ENCODE results near the gene ANK3.

DNA sequence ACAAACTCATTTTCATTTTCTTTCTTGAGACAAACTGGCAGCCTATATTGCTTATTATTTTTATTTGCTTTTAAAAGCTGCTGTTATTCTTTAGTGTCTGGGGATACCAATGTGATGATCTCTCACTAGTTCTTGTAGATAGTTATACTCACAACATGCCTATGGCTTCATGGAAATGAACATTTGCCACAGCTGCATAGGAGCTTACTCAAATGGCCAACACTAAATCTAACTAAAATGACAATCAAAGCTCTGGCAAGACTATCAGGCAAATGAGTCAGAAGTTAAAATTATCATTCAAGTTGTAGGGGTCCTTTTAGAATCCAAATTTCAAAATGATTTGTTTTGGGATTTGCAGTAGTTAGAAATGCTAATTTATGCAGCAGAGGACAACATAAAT is 225.9 kb downstream of the ANK3 start:
- TF ChIP-seq ZNF331 (CRISPR knock-in tag; IDR thresholded peaks at IDR 0.05; ENCODE audit: low read depth) = no peak
- no peak for TF ChIP-seq NANOG (IDR thresholded peaks at IDR 0.05; ENCODE audit: borderline replicate concordance)
- TF ChIP-seq, protein P1, sequence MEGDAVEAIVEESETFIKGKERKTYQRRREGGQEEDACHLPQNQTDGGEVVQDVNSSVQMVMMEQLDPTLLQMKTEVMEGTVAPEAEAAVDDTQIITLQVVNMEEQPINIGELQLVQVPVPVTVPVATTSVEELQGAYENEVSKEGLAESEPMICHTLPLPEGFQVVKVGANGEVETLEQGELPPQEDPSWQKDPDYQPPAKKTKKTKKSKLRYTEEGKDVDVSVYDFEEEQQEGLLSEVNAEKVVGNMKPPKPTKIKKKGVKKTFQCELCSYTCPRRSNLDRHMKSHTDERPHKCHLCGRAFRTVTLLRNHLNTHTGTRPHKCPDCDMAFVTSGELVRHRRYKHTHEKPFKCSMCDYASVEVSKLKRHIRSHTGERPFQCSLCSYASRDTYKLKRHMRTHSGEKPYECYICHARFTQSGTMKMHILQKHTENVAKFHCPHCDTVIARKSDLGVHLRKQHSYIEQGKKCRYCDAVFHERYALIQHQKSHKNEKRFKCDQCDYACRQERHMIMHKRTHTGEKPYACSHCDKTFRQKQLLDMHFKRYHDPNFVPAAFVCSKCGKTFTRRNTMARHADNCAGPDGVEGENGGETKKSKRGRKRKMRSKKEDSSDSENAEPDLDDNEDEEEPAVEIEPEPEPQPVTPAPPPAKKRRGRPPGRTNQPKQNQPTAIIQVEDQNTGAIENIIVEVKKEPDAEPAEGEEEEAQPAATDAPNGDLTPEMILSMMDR (conservative IDR thresholded peaks at IDR 0.05; ENCODE audit: low read depth in 2 of 2) = no peak
- no peak for TF ChIP-seq EZH2 (IDR thresholded peaks at IDR 0.05; ENCODE audit: low read depth, unreplicated experiment)
- TF ChIP-seq POLR2AphosphoS5 (IDR thresholded peaks at IDR 0.05; ENCODE audit: low read depth) = no peak
- TF ChIP-seq, protein P2, sequence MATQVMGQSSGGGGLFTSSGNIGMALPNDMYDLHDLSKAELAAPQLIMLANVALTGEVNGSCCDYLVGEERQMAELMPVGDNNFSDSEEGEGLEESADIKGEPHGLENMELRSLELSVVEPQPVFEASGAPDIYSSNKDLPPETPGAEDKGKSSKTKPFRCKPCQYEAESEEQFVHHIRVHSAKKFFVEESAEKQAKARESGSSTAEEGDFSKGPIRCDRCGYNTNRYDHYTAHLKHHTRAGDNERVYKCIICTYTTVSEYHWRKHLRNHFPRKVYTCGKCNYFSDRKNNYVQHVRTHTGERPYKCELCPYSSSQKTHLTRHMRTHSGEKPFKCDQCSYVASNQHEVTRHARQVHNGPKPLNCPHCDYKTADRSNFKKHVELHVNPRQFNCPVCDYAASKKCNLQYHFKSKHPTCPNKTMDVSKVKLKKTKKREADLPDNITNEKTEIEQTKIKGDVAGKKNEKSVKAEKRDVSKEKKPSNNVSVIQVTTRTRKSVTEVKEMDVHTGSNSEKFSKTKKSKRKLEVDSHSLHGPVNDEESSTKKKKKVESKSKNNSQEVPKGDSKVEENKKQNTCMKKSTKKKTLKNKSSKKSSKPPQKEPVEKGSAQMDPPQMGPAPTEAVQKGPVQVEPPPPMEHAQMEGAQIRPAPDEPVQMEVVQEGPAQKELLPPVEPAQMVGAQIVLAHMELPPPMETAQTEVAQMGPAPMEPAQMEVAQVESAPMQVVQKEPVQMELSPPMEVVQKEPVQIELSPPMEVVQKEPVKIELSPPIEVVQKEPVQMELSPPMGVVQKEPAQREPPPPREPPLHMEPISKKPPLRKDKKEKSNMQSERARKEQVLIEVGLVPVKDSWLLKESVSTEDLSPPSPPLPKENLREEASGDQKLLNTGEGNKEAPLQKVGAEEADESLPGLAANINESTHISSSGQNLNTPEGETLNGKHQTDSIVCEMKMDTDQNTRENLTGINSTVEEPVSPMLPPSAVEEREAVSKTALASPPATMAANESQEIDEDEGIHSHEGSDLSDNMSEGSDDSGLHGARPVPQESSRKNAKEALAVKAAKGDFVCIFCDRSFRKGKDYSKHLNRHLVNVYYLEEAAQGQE (IDR thresholded peaks at IDR 0.05; ENCODE audit: unreplicated experiment) = no peak
- TF ChIP-seq JUNB (IDR thresholded peaks at IDR 0.05; ENCODE audit: unreplicated experiment) = no peak
- TF ChIP-seq, protein P3, sequence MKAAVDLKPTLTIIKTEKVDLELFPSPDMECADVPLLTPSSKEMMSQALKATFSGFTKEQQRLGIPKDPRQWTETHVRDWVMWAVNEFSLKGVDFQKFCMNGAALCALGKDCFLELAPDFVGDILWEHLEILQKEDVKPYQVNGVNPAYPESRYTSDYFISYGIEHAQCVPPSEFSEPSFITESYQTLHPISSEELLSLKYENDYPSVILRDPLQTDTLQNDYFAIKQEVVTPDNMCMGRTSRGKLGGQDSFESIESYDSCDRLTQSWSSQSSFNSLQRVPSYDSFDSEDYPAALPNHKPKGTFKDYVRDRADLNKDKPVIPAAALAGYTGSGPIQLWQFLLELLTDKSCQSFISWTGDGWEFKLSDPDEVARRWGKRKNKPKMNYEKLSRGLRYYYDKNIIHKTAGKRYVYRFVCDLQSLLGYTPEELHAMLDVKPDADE (IDR thresholded peaks at IDR 0.05) = no peak
- no peak for TF ChIP-seq EZH2phosphoT487 (IDR thresholded peaks at IDR 0.05; ENCODE audit: unreplicated experiment)

Data from GM23338 (cell line).